NK-92 treated with Interleukin-12 subunit alpha and Interleukin-12 subunit beta, amount 100 ng/mL, for 24 hours (cell line): ENCODE results near the gene TBC1D13.
"Not testable (repeated sequence)": the region's sequence is repeated elsewhere in the genome, so short reads cannot be mapped to it uniquely, and the experiment has no call there.

Experiments used
- DNase-seq: peaks from one replicate; lab custom pipeline; 2025; lab: John Stamatoyannopoulos, UW

The TBC1D13 gene, protein sequence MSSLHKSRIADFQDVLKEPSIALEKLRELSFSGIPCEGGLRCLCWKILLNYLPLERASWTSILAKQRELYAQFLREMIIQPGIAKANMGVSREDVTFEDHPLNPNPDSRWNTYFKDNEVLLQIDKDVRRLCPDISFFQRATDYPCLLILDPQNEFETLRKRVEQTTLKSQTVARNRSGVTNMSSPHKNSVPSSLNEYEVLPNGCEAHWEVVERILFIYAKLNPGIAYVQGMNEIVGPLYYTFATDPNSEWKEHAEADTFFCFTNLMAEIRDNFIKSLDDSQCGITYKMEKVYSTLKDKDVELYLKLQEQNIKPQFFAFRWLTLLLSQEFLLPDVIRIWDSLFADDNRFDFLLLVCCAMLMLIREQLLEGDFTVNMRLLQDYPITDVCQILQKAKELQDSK

DNA sequence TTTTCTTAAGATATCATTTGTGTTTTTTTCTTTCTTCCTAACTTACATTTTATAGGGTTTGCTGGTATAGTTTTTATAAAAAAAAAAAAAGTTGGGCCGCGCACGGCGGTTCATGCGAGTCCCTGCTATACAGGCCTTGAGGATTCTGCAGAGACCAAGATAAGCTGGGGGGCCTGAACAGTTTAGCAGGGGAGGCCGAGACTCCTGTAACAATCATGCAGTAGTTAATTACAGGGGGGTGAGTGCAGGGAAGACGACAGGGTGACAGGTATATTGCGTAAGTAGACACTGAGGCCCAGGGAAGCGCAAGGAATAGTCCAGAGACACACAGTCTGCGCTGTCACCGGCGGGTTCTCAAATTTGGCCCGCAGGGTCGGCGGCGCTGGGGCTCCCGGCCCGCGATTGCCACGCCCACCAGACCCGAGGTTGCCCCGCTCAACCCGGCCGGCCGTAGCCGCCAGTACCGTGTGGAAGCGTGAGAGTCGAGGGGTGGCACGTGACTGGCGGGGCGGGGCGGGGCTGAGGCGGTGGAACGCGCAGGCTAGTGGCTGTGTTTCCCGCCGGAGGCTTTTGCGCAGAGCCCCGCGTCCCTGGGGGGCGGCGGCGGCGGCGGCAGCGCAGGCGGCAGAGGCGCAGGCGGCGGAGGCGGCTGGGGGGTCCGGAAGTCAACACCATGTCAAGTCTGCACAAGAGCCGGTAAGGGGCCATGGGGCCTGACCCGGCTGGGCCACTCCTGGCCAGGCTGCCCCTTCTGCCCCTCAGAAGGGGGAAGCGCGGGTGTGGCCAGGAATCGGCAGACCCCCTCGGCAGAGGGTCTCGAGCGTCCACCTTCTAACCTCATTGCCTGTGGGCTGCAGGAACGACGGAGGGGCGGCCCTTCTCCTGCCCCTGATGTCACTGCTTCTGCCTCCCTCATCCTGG lies at the start of gene TBC1D13:
Gene TBC1D13, plus strand, starts transcription at position 573 of the 921 bp plus-strand sequence. Its CDS starts 101 bp downstream, at position 674.
- peak; percentile 73 for DNase-seq

GRCh38 chr9:128742401-128742800 lies 44.7 kb upstream of the TBC1D13 start:
- DNase-seq = no peak

GRCh38 chr9:128743421-128743820 lies 43.6 kb upstream of the TBC1D13 start:
- no peak for DNase-seq

- DNase-seq = no peak
Measured at GRCh38 chr9:128747241-128747640, 39.8 kb upstream of the TBC1D13 start.

GRCh38 chr9:128750926-128751595 lies 36.0 kb upstream of the TBC1D13 start:
- DNase-seq = no peak

DNA sequence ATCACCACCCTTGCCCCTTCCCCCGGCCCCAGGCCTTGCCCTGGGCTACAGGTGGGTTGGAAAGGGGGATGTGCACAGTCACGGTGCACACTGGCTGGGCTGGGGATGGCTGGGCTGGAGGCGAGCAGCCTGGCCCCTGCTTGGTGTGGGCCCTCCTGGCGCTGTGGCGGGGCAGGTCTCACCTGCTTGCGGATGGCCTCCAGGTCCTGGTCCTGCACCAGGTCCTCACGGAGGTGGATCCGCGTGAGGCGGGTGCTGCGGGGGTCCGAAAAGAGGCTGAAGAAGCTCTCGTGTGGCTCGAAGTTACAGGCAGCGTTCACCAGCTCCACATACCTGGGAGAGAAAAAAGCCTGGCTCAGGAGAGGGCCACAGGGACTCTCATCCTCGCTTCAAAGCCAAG lies 33.4 kb upstream of the TBC1D13 start:
- no peak for DNase-seq

DNA sequence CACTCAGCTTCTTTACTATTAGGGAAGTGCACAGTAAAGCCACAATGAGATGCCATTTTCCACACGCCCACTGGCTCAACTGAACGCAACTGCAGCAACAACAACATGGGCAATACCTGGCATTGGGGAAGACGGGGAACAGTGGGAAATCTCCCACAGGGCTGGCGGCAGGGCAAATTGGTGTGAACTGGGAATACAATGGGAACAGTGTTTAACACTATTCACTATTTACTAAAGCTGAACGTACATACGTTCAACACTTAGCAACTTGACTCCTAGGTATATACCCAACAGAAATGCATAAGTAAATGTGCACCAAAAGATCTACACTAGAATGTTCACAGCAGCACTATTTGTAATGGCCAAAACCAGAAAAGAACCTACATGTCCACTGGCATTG lies 29.5 kb upstream of the TBC1D13 start:
- no peak for DNase-seq

DNA sequence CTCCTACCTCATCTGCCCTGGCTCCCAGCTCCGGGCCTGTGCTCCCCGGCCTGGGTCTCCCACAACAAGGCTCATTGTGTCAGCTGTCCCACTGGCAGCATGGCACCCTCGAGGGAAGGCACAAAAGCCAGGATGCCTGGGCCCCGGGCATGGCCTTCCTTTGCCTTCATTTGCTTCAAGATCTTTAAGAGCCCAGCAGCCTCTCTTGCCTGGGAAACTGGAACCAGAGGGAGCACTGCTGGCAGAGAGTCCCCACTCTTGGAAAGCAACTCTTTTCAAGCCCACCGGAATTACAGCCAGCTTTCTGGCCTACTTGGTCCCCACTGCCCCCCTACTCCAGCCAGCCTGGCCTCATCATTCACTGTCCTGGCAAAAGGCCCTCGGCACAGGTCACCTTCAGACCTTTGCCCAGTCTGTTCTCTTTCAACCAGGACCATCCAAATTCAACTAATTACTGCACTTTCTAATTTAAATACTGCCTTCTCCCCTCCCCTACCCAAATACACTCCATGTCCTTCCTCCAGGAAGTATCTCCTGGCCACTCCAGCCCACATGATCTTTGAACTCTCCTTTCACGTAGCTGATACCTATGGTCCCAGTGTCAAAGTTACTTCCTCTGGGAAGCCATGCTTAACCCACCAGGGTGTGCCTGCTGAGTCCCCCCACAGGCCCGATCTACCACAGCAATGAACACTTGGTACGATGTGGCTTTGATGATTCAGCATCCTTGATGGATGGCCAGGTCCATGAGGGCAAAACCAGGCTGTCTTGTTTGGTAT lies 24.2 kb upstream of the TBC1D13 start:
- no peak for DNase-seq

- no peak for DNase-seq
Measured at GRCh38 chr9:128764361-128764760, 22.7 kb upstream of the TBC1D13 start.

DNA sequence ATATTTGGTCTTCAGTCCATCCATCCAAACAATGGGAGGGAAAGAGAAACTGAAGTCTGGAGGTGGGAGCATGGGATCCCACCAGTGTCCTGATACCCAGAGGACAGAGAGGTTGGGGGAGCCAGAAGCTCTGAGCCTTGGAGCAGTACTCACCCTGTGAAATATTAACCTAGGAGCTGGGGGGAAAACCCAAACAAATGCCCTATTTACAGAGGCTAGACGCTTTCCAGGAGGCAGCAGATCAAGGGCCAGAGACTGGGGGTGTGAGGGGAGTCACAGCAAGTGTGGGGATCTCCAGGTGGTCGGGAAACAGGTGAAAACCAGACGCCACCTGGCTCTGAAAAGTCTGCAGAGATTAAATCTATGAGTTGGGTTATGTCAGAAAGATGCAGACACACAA lies 21.6 kb upstream of the TBC1D13 start:
- no peak for DNase-seq

- no peak for DNase-seq
Measured at GRCh38 chr9:128768606-128769005, 18.4 kb upstream of the TBC1D13 start.

DNA sequence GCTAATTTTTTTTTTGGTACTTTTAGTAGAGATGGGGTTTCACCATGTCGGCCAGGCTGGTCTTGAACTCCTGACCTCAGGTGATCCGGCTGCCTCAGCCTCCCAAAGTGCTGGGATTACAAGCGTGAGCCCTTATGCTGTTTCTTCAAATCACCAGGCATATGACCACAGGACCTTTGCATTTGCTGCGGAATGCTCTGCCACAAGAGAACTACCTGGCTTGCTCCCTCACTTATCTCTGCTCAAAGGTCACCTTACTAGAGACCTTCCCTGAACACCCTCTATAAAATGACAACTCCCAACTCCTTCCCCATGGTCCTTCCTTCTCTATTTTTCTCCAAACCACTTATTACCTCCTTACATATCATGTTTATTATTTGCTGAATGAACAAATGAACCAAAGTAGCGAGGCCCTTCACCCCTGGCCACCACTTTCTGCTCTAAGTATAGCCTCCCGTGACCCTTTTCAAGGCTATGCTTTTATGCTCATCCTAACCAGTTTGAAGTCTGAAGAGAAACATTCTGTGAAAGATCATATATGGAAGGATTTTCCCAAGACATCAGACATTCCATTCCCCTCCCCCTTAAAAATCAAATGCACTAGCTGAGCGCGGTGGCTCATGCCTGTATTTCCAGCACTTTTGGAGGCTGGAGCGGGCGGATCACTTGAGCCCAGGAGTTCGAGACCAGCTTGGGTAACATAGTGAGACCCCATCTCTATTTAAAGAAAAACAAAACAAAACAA lies 16.6 kb upstream of the TBC1D13 start:
- DNase-seq = no peak

- no peak for DNase-seq
Measured at GRCh38 chr9:128771094-128771721, 15.8 kb upstream of the TBC1D13 start.

DNA sequence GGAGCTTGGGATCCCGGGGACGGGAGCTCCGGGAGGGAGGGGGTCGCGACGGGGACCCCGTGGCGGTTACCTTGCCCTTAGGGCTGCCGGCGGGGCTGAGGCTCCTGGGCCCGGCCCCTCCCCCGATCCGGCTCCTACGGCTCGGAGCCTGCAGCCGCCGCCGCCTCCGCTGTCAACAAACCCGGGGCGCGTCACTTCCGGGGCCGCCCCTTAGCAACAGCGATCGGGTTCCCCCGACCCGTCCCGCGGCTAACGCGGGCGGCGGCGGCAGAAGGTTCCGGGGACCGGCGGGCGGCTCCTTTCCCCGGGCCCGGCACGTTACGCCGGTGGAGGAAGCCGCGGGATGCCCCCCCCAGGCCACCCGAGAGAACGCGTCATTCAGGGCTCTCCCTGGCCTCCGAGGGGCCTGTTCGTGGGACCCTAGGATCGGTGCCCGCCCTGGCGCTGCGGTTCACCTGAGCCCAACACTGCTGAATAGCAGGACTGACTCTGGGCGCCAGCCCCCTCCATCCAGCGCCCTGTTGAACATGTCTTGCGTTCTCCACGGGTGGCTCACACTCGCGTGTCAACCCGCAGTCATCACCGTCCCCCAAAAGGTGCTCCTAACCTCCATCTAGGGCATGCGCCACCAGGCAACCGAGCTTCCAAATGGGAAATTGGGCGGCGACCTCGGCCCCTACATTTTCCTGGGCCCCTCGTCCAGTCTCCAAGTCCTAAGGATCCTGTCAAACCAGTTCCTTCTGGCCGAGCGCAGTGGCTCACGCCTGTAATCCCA lies 15.1 kb upstream of the TBC1D13 start, which contains the start of gene ZER1:
Gene ZER1, minus strand, starts transcription at position 183 of the 775 bp plus-strand sequence. CDS start 16,362 bp downstream, outside the sequence.
- DNase-seq = peak; percentile 73

GRCh38 chr9:128773049-128773448 lies 14.0 kb upstream of the TBC1D13 start:
- DNase-seq = no peak

- DNase-seq = no peak
Measured at GRCh38 chr9:128774804-128775203, 12.2 kb upstream of the TBC1D13 start.

DNA sequence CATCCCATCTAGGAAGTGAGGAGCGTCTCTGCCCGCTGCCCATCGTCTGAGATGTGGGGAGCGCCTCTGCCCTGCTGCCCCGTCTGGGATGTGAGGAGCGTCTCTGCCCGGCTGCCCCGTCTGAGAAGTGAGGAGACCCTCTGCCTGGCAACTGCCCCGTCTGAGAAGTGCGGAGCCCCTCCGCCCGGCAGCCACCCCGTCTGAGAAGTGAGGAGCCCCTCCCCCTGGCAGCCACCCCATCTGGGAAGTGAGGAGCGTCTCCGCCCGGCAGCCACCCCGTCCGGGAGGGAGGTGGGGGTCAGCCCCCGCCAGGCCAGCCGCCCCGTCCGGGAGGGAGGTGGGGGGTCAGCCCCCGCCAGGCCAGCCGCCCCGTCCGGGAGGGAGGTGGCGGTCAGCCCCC lies 7.0 kb upstream of the TBC1D13 start:
- DNase-seq = not testable (repeated sequence)

DNA sequence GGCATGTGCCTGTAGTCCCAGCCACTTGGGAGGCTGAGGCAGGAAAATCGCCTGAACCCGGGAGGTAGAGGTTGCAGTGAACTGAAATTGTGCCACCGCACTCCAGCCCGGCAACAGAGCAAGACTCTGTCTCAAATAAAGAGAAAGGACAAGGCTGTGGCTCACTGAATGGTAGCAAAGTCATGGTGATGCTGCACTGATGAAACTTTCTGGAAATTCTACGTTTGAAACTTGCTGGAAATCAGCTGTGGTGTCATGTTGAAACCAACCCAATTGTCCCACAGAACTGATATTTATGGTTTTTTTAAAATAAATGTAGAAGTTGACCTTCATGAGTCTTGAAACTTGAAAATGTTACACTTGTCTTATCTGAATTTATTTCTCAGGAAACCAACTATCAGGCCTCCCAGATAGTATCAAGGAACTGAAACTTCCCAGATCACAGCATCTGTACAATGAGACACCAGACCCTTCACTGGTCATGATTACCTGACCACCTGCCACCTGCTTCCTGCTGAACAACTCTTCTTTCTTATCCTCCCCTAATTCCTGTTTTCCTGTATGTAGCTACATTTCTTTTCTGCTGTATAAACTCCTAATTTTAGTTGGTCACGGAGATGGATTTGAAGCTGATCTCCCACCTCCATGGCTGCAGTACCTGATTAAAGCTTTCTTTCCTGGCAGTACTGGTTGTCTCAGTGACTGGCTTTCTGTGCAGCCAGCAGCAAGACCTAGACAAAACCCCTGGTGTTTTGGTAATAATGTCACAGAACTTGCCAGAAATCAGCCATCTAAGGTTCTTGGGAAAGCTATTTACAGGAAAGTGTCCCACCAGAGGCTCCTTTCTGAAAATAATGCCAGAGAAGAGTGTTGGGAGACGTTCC lies 5.6 kb upstream of the TBC1D13 start:
- no peak for DNase-seq
